Ishikawa (cell line): ENCODE data around the gene LTA.

ENCODE experiments used
- CEBPB ChIP-seq: IDR thresholded peaks from 2 replicates; pipeline ENCODE4 v1.6.1; 2012
- CREB1 ChIP-seq: IDR thresholded peaks from 2 replicates; pipeline ENCODE4 v1.6.1; 2012; ENCODE audit warnings: low read depth
- EGR1 ChIP-seq: IDR thresholded peaks from 2 replicates; pipeline ENCODE4 v1.6.1; 2012
- EP300 ChIP-seq: IDR thresholded peaks from 2 replicates; pipeline ENCODE4 v1.6.1; 2012; ENCODE audit warnings: borderline replicate concordance
- FOXM1 ChIP-seq: IDR thresholded peaks from 2 replicates; pipeline ENCODE4 v1.6.1; 2012; ENCODE audit warnings: low read depth, borderline replicate concordance
- NFIC ChIP-seq: IDR thresholded peaks from 2 replicates; pipeline ENCODE4 v1.6.1; 2012
- RAD21 ChIP-seq: IDR thresholded peaks from 2 replicates; pipeline ENCODE4 v1.6.1; 2012; ENCODE audit warnings: low read depth
- TAF1 ChIP-seq: IDR thresholded peaks from 2 replicates; pipeline ENCODE4 v1.6.1; 2012; ENCODE audit warnings: low read depth, mild to moderate bottlenecking
- TCF12 ChIP-seq: IDR thresholded peaks from 2 replicates; pipeline ENCODE4 v1.6.1; 2012; ENCODE audit warnings: low read depth
- TEAD4 ChIP-seq: IDR thresholded peaks from 2 replicates; pipeline ENCODE4 v1.6.1; 2012
- USF1 ChIP-seq: IDR thresholded peaks from 2 replicates; pipeline ENCODE4 v1.6.1; 2012
- YY1 ChIP-seq: IDR thresholded peaks from 2 replicates; pipeline ENCODE4 v1.6.1; 2012; ENCODE audit warnings: low read depth
- ZBTB7A ChIP-seq: IDR thresholded peaks from 2 replicates; pipeline ENCODE4 v1.6.1; 2012; ENCODE audit warnings: low read depth
- TF ChIP-seq, protein P1 (sequence below): IDR thresholded peaks from 2 replicates; pipeline ENCODE4 v1.6.1; 2012
- TF ChIP-seq, protein P2 (sequence below): IDR thresholded peaks from 2 replicates; pipeline ENCODE4 v1.6.1; 2012; ENCODE audit warnings: low read depth, mild to moderate bottlenecking

LTA gene

GRCh38 chr6:31531771-31532643 is 40.1 kb upstream of the LTA start:
- no peak for TF ChIP-seq TEAD4
- no peak for TF ChIP-seq EP300
- TF ChIP-seq, protein P1, sequence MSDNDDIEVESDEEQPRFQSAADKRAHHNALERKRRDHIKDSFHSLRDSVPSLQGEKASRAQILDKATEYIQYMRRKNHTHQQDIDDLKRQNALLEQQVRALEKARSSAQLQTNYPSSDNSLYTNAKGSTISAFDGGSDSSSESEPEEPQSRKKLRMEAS, result no peak
- no peak for TF ChIP-seq TCF12
- TF ChIP-seq, protein P2, sequence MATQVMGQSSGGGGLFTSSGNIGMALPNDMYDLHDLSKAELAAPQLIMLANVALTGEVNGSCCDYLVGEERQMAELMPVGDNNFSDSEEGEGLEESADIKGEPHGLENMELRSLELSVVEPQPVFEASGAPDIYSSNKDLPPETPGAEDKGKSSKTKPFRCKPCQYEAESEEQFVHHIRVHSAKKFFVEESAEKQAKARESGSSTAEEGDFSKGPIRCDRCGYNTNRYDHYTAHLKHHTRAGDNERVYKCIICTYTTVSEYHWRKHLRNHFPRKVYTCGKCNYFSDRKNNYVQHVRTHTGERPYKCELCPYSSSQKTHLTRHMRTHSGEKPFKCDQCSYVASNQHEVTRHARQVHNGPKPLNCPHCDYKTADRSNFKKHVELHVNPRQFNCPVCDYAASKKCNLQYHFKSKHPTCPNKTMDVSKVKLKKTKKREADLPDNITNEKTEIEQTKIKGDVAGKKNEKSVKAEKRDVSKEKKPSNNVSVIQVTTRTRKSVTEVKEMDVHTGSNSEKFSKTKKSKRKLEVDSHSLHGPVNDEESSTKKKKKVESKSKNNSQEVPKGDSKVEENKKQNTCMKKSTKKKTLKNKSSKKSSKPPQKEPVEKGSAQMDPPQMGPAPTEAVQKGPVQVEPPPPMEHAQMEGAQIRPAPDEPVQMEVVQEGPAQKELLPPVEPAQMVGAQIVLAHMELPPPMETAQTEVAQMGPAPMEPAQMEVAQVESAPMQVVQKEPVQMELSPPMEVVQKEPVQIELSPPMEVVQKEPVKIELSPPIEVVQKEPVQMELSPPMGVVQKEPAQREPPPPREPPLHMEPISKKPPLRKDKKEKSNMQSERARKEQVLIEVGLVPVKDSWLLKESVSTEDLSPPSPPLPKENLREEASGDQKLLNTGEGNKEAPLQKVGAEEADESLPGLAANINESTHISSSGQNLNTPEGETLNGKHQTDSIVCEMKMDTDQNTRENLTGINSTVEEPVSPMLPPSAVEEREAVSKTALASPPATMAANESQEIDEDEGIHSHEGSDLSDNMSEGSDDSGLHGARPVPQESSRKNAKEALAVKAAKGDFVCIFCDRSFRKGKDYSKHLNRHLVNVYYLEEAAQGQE, result no peak
- no peak for TF ChIP-seq YY1
- TF ChIP-seq CREB1, result no peak
- no peak for TF ChIP-seq CEBPB
- TF ChIP-seq ZBTB7A, result no peak
- TF ChIP-seq EGR1, result no peak
- TF ChIP-seq NFIC, result no peak
- no peak for TF ChIP-seq RAD21
- TF ChIP-seq USF1, result no peak
- TF ChIP-seq TAF1, result no peak
- TF ChIP-seq FOXM1, result no peak

DNA sequence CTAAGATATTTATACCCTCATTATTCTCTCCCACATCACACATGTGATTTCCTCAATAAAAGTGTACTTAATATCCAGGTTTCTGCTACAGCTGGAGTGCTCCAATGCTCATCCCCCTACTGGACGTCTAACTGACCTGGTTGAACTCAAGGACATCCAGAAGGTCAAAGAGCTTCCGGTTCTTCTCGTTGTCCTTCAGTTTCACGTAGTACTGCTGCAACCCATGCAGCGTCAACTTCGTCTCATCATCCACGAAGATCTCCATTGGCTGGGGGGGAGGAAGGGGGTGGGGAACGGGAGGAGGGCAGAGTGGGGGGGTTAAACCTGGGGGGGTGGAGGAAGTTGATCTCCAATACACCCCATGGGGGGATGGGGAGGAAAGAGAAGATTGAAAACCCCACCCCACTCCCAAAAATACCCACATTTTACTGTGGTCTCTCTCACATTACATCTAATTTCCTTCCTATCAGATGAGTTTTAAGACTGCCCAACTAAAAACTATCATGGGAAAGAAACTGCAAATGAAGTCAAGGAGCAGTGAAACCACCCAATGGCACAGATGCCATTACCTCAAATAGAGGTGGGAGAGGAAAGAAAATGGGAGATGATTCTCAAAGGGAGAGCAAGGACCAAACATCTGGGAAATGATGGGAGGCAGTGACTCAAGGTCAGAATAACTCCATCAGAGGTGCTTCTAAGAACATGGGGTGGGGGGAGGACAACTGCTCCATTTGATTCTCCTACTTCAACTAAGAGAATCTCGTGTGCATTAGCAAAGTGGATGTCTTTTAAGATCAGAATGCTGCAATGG is 39.2 kb upstream of the LTA start:
- TF ChIP-seq CEBPB, result no peak
- TF ChIP-seq RAD21, result no peak
- no peak for TF ChIP-seq CREB1
- TF ChIP-seq, protein P2, result no peak

- TF ChIP-seq, protein P1, result no peak
- TF ChIP-seq CREB1 (no peak), TAF1 (no peak), EGR1 (no peak), NFIC (no peak), YY1 (no peak), TEAD4 (no peak), CEBPB (no peak), FOXM1 (no peak), RAD21 (no peak), USF1 (no peak), TCF12 (no peak), ZBTB7A (no peak), EP300 (no peak)
- TF ChIP-seq, protein P2, result no peak
Measured at GRCh38 chr6:31533455-31533841, 38.6 kb upstream of the LTA start.

DNA sequence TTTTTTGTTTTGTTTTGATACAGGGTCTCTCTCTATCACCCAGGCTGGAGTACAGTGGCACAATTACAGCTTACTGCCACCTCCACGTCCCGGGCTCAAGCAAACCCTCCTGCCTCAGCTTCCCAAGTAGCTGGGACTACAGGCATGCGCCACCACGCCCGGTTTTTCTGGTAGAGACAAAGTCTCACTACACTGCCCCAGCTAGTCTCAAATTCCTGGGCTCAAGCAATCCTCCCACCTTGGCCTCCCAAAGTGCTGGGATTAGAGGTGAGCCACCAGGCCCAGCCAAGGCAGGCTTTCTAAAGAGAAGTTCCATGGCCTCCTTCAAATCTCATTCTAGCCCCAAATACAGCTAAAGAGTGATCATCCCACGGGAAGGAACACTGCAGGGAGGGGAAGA is 38.1 kb upstream of the LTA start:
- TF ChIP-seq CREB1 (no peak), NFIC (no peak), CEBPB (no peak), TAF1 (no peak), RAD21 (no peak), ZBTB7A (no peak), USF1 (no peak), EP300 (no peak), TCF12 (no peak), FOXM1 (no peak), TEAD4 (no peak), YY1 (no peak), EGR1 (no peak)
- TF ChIP-seq, protein P1, result no peak
- TF ChIP-seq, protein P2, result no peak
